HCT116 (cell line): ENCODE results near the gene ANKRD13D.

ENCODE experiments used
- CEBPB ChIP-seq: IDR thresholded peaks from 2 replicates; pipeline ENCODE4 v1.6.1; 2012; ENCODE audit warnings: low read depth
- EZH2 ChIP-seq: fragments of 200-600 bp; sonication (generic); IDR thresholded peaks from 2 replicates; pipeline ENCODE4 v1.6.1; 2017; ENCODE audit warnings: antibody characterized with exemption, mixed run types
- EZH2phosphoT487 ChIP-seq: fragments of 200-600 bp; IDR thresholded peaks from 2 replicates; pipeline ENCODE4 v1.6.1; 2018; ENCODE audit warnings: antibody characterized with exemption, borderline replicate concordance
- POLR2A ChIP-seq: IDR thresholded peaks from 2 replicates; pipeline ENCODE4 v1.7.0; 2011; ENCODE audit warnings: borderline replicate concordance; ENCODE audit not compliant: insufficient read depth, insufficient read length; ENCODE audit errors: extremely low read depth
- POLR2AphosphoS5 ChIP-seq: IDR thresholded peaks from 2 replicates; pipeline ENCODE4 v1.6.1; 2011; ENCODE audit warnings: mild to moderate bottlenecking, low read depth, low read length, moderate library complexity
- RAD21 ChIP-seq: IDR thresholded peaks from 2 replicates; pipeline ENCODE4 v1.6.1; 2012; ENCODE audit warnings: low read depth, mild to moderate bottlenecking
- SIN3A ChIP-seq: IDR thresholded peaks from 2 replicates; pipeline ENCODE4 v1.6.1; 2012; ENCODE audit warnings: low read depth
- SP1 ChIP-seq: IDR thresholded peaks from 2 replicates; pipeline ENCODE4 v1.6.1; 2012; ENCODE audit warnings: low read depth
- TCF7L2 ChIP-seq: IDR thresholded peaks from 2 replicates; pipeline ENCODE4 v1.7.0; 2011; ENCODE audit warnings: borderline replicate concordance, inconsistent platforms; ENCODE audit not compliant: insufficient read depth, insufficient read length; ENCODE audit errors: extremely low read depth
- YY1 ChIP-seq: IDR thresholded peaks from 2 replicates; pipeline ENCODE4 v1.6.1; 2011; ENCODE audit warnings: low read length, low read depth, moderate library complexity, mild to moderate bottlenecking; ENCODE audit not compliant: insufficient replicate concordance; ENCODE audit errors: extremely low read depth
- TF ChIP-seq, protein P1 (sequence below), 3 experiments: fragments of 200-600 bp in 1 of 3; sonication (generic) in 1 of 3; IDR thresholded peaks in 2 of 3; conservative IDR thresholded peaks in 1 of 3; 2 replicates each; pipeline ENCODE4 v1.5.1; 2012 to 2017; ENCODE audit warnings: low read depth in 2 of 3, low read length in 2 of 3, antibody characterized with exemption in 1 of 3, borderline replicate concordance in 1 of 3, control low read depth in 1 of 3, mild to moderate bottlenecking in 1 of 3, mixed read lengths in 1 of 3, mixed run types in 1 of 3, moderate library complexity in 1 of 3; ENCODE audit not compliant: insufficient read depth in 1 of 3
- TF ChIP-seq, protein P2 (sequence below): IDR thresholded peaks from 2 replicates; pipeline ENCODE4 v1.6.1; 2012
- TF ChIP-seq, protein P3 (sequence below): IDR thresholded peaks from 2 replicates; pipeline ENCODE4 v1.6.1; 2012

DNA sequence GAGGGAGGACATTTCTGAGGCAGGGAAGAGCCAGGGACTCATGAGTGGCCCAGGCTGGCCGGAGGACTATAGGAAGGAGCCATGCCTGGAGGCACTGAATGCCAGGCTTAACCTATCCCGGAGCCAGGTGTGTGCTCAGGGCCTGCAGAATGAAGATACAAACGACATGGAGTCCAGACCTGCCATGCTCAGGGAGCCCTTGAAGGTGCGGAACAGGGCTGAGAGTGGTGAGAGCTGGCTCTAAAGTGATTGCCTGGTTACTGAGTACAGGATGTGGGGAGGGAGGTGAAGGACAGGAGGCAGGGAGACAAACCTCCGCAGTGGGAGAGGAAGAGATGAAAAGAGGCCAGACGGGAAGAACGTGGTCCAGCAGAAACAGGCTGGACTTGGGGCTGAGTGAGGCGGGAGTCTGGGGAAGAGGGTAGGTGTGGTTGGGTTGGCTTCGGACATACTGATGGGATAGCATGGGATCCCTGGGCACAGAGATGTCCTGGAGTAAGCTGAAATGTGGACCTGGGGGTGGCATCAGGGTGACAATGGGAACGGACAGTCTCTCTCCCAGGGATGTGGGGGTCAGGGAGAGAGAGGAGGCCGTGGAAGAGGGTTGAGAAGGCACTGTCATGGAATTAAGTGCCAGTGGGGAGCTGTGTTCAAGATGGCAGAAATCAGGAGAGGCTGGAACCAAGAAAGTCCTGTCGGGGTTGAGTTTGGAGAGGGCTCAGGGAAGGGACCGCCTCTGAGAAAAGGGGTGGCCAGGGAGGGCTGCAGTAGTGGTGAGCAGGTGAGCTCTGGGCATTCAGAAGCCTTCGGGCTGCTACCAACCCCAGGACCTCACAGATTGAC is 1.5 kb upstream of the ANKRD13D start:
- TF ChIP-seq EZH2phosphoT487: no peak
- TF ChIP-seq, protein P1, sequence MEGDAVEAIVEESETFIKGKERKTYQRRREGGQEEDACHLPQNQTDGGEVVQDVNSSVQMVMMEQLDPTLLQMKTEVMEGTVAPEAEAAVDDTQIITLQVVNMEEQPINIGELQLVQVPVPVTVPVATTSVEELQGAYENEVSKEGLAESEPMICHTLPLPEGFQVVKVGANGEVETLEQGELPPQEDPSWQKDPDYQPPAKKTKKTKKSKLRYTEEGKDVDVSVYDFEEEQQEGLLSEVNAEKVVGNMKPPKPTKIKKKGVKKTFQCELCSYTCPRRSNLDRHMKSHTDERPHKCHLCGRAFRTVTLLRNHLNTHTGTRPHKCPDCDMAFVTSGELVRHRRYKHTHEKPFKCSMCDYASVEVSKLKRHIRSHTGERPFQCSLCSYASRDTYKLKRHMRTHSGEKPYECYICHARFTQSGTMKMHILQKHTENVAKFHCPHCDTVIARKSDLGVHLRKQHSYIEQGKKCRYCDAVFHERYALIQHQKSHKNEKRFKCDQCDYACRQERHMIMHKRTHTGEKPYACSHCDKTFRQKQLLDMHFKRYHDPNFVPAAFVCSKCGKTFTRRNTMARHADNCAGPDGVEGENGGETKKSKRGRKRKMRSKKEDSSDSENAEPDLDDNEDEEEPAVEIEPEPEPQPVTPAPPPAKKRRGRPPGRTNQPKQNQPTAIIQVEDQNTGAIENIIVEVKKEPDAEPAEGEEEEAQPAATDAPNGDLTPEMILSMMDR (IDR thresholded peaks at IDR 0.05 in 2 of 3, conservative IDR thresholded peaks at IDR 0.05 in 1 of 3; ENCODE audit: borderline replicate concordance in 1 of 3, insufficient read depth in 1 of 3, low read depth in 2 of 3, low read length in 2 of 3): no peak
- TF ChIP-seq, protein P2, sequence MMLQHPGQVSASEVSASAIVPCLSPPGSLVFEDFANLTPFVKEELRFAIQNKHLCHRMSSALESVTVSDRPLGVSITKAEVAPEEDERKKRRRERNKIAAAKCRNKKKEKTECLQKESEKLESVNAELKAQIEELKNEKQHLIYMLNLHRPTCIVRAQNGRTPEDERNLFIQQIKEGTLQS: no peak
- no peak for TF ChIP-seq CEBPB
- TF ChIP-seq RAD21: no peak
- TF ChIP-seq POLR2AphosphoS5: no peak
- TF ChIP-seq TCF7L2: no peak
- TF ChIP-seq EZH2: no peak
- TF ChIP-seq, protein P3, sequence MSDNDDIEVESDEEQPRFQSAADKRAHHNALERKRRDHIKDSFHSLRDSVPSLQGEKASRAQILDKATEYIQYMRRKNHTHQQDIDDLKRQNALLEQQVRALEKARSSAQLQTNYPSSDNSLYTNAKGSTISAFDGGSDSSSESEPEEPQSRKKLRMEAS: no peak
- no peak for TF ChIP-seq SIN3A
- no peak for TF ChIP-seq YY1
- TF ChIP-seq SP1: no peak
- no peak for TF ChIP-seq POLR2A
